A549 (cell line): Measurements from ENCODE around the gene CCL14. TPM values are rescaled to one million over a fixed set of nuclear protein-coding genes. Genes with fewer than 3 reads are reported as not detected.

Experiments
- ATAC-seq, 2 experiments: fragments of 200-7000 bp in 1 of 2; fragments of >200 bp in 1 of 2; cut with Nextera tagmentation in 1 of 2; cut with Tn5 transposase in 1 of 2; 3 replicates each; pipeline versions ENCODE4 v1.8.0 to v1.9.1; 2018 to 2020; ENCODE audit warnings: mild to moderate bottlenecking in 1 of 2, moderate library complexity in 1 of 2
- CTCF ChIA-PET: fragments of 300-600 bp; sonication (Branson Sonifier 250); formaldehyde crosslinking; extraction: SDS; loops from one replicate; lab custom pipeline; 2021; ENCODE audit warnings: antibody characterized with exemption, inconsistent platforms; lab: Yijun Ruan, JAX
- POLR2A ChIA-PET: fragments of 350-600 bp; formaldehyde crosslinking; extraction: SDS; loops from one replicate; lab custom pipeline; 2021; ENCODE audit warnings: antibody characterized with exemption, inconsistent platforms; lab: Yijun Ruan, JAX
- DNase-seq, 2 experiments: peaks; one replicate each; pipeline versions ENCODE4 v3.0.0 to v3.0.0-alpha.2; 2011 to 2016; ENCODE audit warnings: low read depth in 1 of 2, low spot score in 1 of 2
- FAIRE-seq: peaks from 2 replicates; lab custom pipeline; 2011; peaks lifted over from hg19 to GRCh38; lab: Jason Lieb, UNC
- H3K27ac ChIP-seq, 2 experiments: fragments of >200 bp; sonication (Bioruptor Twin); formaldehyde crosslinking; 3 replicates each; pipeline ENCODE4 v1.5.1; 2016 to 2017
- H3K4me1 ChIP-seq: fragments of >200 bp; sonication (Bioruptor Twin); formaldehyde crosslinking; 3 replicates; pipeline ENCODE4 v1.6.1; 2016
- H3K4me2 ChIP-seq: fragments of >200 bp; sonication (Bioruptor Twin); formaldehyde crosslinking; 3 replicates; pipeline ENCODE4 v1.6.1; 2016
- H3K4me3 ChIP-seq: fragments of >200 bp; sonication (Bioruptor Twin); formaldehyde crosslinking; 3 replicates; pipeline ENCODE4 v1.5.1; 2016
- H3K9me3 ChIP-seq: fragments of >200 bp; sonication (Bioruptor Twin); formaldehyde crosslinking; 3 replicates; pipeline ENCODE4 v1.6.1; 2016
- CHD2 ChIP-seq: fragments of 150-350 bp; IDR thresholded peaks from 2 replicates; pipeline ENCODE4 v1.6.1; 2014; ENCODE audit warnings: low read length; ENCODE audit not compliant: partially characterized antibody
- CTCF ChIP-seq: fragments of >200 bp; sonication (Bioruptor Twin); formaldehyde crosslinking; IDR thresholded peaks from 3 replicates; pipeline ENCODE4 v1.5.1; 2016
- EHMT2 ChIP-seq: fragments of 200-600 bp; sonication (generic); IDR thresholded peaks from 2 replicates; pipeline ENCODE4 v1.6.1; 2016; ENCODE audit warnings: antibody characterized with exemption, low read depth, mild to moderate bottlenecking, moderate library complexity
- ESRRA ChIP-seq: fragments of 150-350 bp; IDR thresholded peaks from 2 replicates; pipeline ENCODE4 v1.6.1; 2014; ENCODE audit warnings: mild to moderate bottlenecking, low read length, borderline replicate concordance
- GATA3 ChIP-seq: IDR thresholded peaks from 2 replicates; pipeline ENCODE4 v1.6.1; 2012; ENCODE audit warnings: borderline replicate concordance
- HOXA7 ChIP-seq: fragments of 250-450 bp; sonication (Bioruptor Pico); IDR thresholded peaks from 2 replicates; pipeline ENCODE4 v1.5.0; 2020; ENCODE audit warnings: mild to moderate bottlenecking, moderate library complexity
- JUN ChIP-seq, 2 experiments: fragments of >200 bp; sonication (Bioruptor Twin); formaldehyde crosslinking; IDR thresholded peaks; 2 replicates in 1 of 2; 3 replicates in 1 of 2; pipeline ENCODE4 v1.6.1; 2016 to 2017
- KDM5A ChIP-seq: fragments of 200-600 bp; sonication (generic); IDR thresholded peaks from 2 replicates; pipeline ENCODE4 v1.6.1; 2016; ENCODE audit warnings: antibody characterized with exemption, mild to moderate bottlenecking
- MAFK ChIP-seq: fragments of 450-650 bp; IDR thresholded peaks from 2 replicates; pipeline ENCODE4 v1.6.1; 2014; ENCODE audit not compliant: partially characterized antibody
- NFE2L2 ChIP-seq: fragments of 150-350 bp; conservative IDR thresholded peaks from 2 replicates; pipeline ENCODE4 v1.6.1; 2014; ENCODE audit warnings: low read length
- NPAS2 ChIP-seq: fragments of 250-450 bp; sonication (Bioruptor Pico); IDR thresholded peaks from 2 replicates; pipeline ENCODE4 v1.8.0; 2022; ENCODE audit warnings: mild to moderate bottlenecking, moderate library complexity, borderline replicate concordance
- POLR2AphosphoS2 ChIP-seq: conservative IDR thresholded peaks from 2 replicates; pipeline ENCODE4 v1.6.1; 2012; ENCODE audit warnings: low read length, improper control_type of control experiment, inconsistent platforms
- RFX5 ChIP-seq: fragments of 450-650 bp; IDR thresholded peaks from 2 replicates; pipeline ENCODE4 v1.7.1; 2014; ENCODE audit warnings: antibody characterized with exemption, mild to moderate bottlenecking, moderate library complexity
- ZC3H11A ChIP-seq: fragments of 450-650 bp; IDR thresholded peaks from 2 replicates; pipeline ENCODE4 v1.6.1; 2014; ENCODE audit warnings: antibody characterized with exemption, mild to moderate bottlenecking
- WGBS: methylation state at CpG from one replicate; pipeline ENCODE4 v1.1.6; 2017; ENCODE audit errors: missing lambda C conversion rate; 5-methylcytosine and 5-hydroxymethylcytosine counted together
- polyA plus RNA-seq, 4 experiments: library from polyadenylated mRNA; depleted of rRNA in 3 of 4; stranded (reverse); fragments of >200 nt; fragmentation: RNase III in 1 of 4; extraction: RNeasy Plus Mini Kit Qiagen cat#74134 plus additional on column Dnase treatment in 1 of 4; gene quantifications; 2 replicates in 3 of 4; 3 replicates in 1 of 4; pipeline ENCODE4 v1.2.3, GENCODE V29; 2011 to 2017
- TF ChIP-seq, protein P1 (sequence below): fragments of 200-600 bp; sonication (generic); IDR thresholded peaks from 2 replicates; pipeline ENCODE4 v1.6.1; 2016; ENCODE audit warnings: antibody characterized with exemption, mild to moderate bottlenecking, moderate library complexity
- TF ChIP-seq, protein P2 (sequence below): IDR thresholded peaks from 2 replicates; pipeline ENCODE4 v1.6.1; 2012

The CCL14 gene
- polyA plus RNA-seq, 2 of the 4 experiments (the other 2 are of a cell fraction) = not detected

DNA sequence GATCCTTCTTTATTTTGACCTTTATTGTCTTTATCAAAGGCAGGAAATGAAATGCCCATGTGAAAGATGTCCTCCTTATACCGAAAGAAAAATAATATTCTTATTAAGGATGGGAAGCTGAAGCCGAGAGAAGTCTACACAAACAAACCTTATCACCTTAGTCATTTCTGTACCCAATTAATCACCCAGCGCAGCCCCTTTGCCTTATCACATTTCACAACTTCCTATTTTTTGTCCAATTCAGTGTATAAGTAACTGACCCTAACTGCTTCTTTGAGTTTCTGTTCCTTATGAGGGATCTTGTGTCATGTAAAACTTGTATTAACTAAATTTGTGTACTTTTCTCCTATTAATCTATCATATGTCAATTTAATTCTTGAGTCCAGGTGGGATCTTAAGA, 47.6 kb upstream of the CCL14 start (continued):
- no peak for TF ChIP-seq NPAS2 (CRISPR knock-in tag)
- TF ChIP-seq EHMT2 = no peak

GRCh38 chr17:36030956-36031355, 44.4 kb upstream of the CCL14 start:
- no peak overlapping the region for H3K27ac ChIP-seq
- no peaks in the 10 kb centered on the region for H3K4me1 ChIP-seq
- H3K4me2 ChIP-seq = no peak overlapping the region
- H3K9me3 ChIP-seq = no peaks in the 10 kb centered on the region
- H3K4me3 ChIP-seq = no peak overlapping the region
- no peak for FAIRE-seq
- 41% methylated on average over 1 of the region's 1 CpG for WGBS
- no peak for ATAC-seq
- no peak for DNase-seq
- POLR2A ChIA-PET = no interaction called here
- no peak for TF ChIP-seq MAFK
- TF ChIP-seq RFX5 = no peak
- CTCF ChIA-PET = interaction anchor here (2.1 kb wide), 1 partner anchor 118 kb away, joined by 6 read pairs; no protein-coding TSS in a partner anchor

GRCh38 chr17:36027761-36028160, 41.2 kb upstream of the CCL14 start:
- FAIRE-seq = no peak
- TF ChIP-seq GATA3 (no peak), CTCF (no peak), ESRRA (no peak), HOXA7 (CRISPR knock-in tag) (no peak), KDM5A (no peak), POLR2AphosphoS2 (no peak), ZC3H11A (no peak), CHD2 (no peak), MAFK (no peak), JUN (IDR thresholded peaks at IDR 0.05) (no peak), NFE2L2 (no peak)
- TF ChIP-seq, protein P1, sequence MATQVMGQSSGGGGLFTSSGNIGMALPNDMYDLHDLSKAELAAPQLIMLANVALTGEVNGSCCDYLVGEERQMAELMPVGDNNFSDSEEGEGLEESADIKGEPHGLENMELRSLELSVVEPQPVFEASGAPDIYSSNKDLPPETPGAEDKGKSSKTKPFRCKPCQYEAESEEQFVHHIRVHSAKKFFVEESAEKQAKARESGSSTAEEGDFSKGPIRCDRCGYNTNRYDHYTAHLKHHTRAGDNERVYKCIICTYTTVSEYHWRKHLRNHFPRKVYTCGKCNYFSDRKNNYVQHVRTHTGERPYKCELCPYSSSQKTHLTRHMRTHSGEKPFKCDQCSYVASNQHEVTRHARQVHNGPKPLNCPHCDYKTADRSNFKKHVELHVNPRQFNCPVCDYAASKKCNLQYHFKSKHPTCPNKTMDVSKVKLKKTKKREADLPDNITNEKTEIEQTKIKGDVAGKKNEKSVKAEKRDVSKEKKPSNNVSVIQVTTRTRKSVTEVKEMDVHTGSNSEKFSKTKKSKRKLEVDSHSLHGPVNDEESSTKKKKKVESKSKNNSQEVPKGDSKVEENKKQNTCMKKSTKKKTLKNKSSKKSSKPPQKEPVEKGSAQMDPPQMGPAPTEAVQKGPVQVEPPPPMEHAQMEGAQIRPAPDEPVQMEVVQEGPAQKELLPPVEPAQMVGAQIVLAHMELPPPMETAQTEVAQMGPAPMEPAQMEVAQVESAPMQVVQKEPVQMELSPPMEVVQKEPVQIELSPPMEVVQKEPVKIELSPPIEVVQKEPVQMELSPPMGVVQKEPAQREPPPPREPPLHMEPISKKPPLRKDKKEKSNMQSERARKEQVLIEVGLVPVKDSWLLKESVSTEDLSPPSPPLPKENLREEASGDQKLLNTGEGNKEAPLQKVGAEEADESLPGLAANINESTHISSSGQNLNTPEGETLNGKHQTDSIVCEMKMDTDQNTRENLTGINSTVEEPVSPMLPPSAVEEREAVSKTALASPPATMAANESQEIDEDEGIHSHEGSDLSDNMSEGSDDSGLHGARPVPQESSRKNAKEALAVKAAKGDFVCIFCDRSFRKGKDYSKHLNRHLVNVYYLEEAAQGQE = no peak
- TF ChIP-seq, protein P2, sequence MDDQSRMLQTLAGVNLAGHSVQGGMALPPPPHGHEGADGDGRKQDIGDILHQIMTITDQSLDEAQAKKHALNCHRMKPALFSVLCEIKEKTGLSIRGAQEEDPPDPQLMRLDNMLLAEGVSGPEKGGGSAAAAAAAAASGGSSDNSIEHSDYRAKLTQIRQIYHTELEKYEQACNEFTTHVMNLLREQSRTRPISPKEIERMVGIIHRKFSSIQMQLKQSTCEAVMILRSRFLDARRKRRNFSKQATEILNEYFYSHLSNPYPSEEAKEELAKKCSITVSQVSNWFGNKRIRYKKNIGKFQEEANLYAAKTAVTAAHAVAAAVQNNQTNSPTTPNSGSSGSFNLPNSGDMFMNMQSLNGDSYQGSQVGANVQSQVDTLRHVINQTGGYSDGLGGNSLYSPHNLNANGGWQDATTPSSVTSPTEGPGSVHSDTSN = no peak
- H3K9me3 ChIP-seq = peaks cover 9% of the 10 kb centered on the region; the same call in 2 of the 3 replicates
- no peak overlapping the region for H3K27ac ChIP-seq
- H3K4me1 ChIP-seq = no peaks in the 10 kb centered on the region
- POLR2A ChIA-PET = no interaction called here
- 7% methylated on average over 4 of the region's 4 CpGs for WGBS
- H3K4me3 ChIP-seq = no peak overlapping the region
- no peak overlapping the region for H3K4me2 ChIP-seq
- no peak for ATAC-seq
- DNase-seq = no peak
- CTCF ChIA-PET = interaction anchor here (0.8 to 1.4 kb wide), 2 partner anchors 45 to 122 kb away, joined by 3 to 4 read pairs; no protein-coding TSS in a partner anchor
